Stimulated activated naive B cell treated with anti-CD40 and anti-IgM and Interleukin-4, amounts not matched to agents 10 μg/mL and 1 μg/mL and 100 μg/mL, for 72 hours (primary cell): ENCODE results near the gene HLA-DOB.

Experiments
- ATAC-seq, 2 donors: fragments of 150-1000 bp; cut with Tn5 transposase; replicated peaks; 2 replicates each; pipeline ENCODE4 v1.10.0; 2021; ENCODE audit warnings: moderate library complexity in 1 of 2
- DNase-seq: peaks from one replicate; pipeline ENCODE4 v3.0.0; 2021
- H3K27ac Mint-ChIP-seq: one replicate; pipeline ENCODE4 v1.8.0; 2022; ENCODE audit warnings: mild to moderate bottlenecking, mixed read lengths
- H3K27me3 Mint-ChIP-seq, 2 donors: one replicate each; pipeline ENCODE4 v1.8.0; 2022; ENCODE audit warnings: mixed read lengths in 2 of 2
- H3K36me3 Mint-ChIP-seq, 2 donors: one replicate each; pipeline ENCODE4 v1.8.0; 2022; ENCODE audit warnings: mixed read lengths in 2 of 2, mild to moderate bottlenecking in 1 of 2
- H3K4me1 Mint-ChIP-seq, 2 donors: one replicate each; pipeline ENCODE4 v1.8.0; 2022; ENCODE audit warnings: mixed read lengths in 2 of 2, mild to moderate bottlenecking in 1 of 2
- H3K4me3 Mint-ChIP-seq, 2 donors: one replicate each; pipeline ENCODE4 v1.8.0; 2022; ENCODE audit warnings: mild to moderate bottlenecking in 2 of 2, mixed read lengths in 2 of 2, moderate library complexity in 1 of 2
- H3K9me3 Mint-ChIP-seq, 2 donors: one replicate each; pipeline ENCODE4 v1.8.0; 2022; ENCODE audit warnings: mixed read lengths in 2 of 2, mild to moderate bottlenecking in 1 of 2

The HLA-DOB gene

DNA sequence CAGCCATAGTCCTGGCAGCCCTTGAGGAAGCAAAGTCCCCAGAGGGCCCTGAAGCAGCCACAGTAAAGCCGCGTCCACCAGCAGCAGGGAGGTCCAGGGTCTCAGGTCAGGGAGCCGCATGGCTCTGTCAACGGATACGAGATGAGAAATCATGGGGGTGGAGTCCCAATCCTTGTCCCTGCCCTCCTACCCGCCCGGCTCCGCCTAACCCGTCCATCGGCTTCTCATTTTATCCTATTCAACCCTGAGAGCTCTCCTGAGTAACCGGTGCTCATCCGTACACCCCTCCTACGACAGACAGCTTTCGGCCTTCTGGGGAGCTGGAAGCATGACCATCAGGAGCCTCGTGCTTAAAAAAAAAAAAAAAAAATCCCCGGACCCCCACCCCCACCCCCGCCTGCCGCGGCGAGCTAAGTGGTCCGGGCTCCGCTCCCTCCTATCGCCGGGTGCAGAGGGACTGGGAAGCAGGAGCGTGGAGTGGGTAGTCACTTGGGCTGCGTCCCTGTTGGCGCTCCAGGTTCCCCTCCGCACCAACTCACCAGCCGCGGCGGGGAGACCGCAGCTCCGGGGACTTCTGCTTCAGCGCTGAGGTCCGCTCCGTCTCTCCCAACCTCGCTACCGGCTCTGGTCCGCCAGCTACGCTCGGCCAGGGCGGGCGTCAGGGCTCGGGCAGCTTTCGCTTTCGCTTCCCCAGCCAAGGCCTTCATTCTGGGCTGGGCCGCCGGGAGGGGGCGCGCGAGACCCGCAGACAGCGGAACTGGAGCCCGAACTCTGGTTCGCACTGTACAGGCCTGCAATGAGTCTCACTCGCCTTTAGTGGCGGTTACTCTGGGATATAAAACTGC, 21.5 kb upstream of the HLA-DOB start, which contains the start of gene TAP2:
Gene TAP2, minus strand, starts transcription at position 626 of the 845 bp plus-strand sequence. Its CDS starts 506 bp downstream, at position 120.
- peak; percentile 95 for DNase-seq
- peak within 1 kb of the TSS; percentile 82 to 91 for H3K4me3 Mint-ChIP-seq
- no peaks in the 10 kb centered on the region for H3K27me3 Mint-ChIP-seq
- ATAC-seq, result peak; percentile 81 to 87
- H3K36me3 Mint-ChIP-seq, result peaks cover 64 to 73% of the 10 kb centered on the region in 2 donors
- peaks cover 72 to 91% of the 10 kb centered on the region in 2 donors for H3K4me1 Mint-ChIP-seq
- H3K27ac Mint-ChIP-seq, result peak within 1 kb of the TSS; percentile 97
- H3K9me3 Mint-ChIP-seq, result peaks cover 0 to 6% of the 10 kb centered on the region in 2 donors

DNA sequence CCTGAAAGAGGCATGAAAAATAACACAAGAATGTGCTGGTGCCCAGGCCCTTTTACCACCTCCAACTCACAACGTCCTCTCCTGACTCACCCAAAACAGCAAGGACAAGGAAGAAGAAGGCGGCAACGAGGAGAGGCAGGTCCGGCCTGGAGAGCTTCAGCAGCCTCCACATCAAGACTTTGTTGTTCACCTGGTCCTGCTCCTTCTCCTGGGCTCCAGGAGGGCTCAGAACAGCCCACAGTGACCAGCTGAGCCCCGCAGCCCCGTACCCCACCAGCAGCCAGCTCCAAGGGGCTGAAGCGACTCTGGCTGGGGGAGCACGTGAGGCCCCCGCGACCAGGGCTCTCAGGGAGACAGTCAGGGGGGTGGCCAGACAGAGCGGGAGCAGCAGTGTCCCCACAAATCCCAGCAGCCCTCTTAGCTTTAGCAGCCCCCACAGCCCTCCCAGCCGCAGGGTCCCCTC, 20.9 kb upstream of the HLA-DOB start:
- Mint-ChIP-seq H3K4me3 (peak overlapping the region; percentile 82 to 91), H3K27me3 (no peaks in the 10 kb centered on the region), H3K36me3 (peaks cover 65 to 75% of the 10 kb centered on the region in 2 donors), H3K27ac (peak overlapping the region; percentile 97), H3K4me1 (peaks cover 69 to 92% of the 10 kb centered on the region in 2 donors), H3K9me3 (peaks cover 0 to 6% of the 10 kb centered on the region in 2 donors)
- ATAC-seq (no peak), DNase-seq (no peak)

DNA sequence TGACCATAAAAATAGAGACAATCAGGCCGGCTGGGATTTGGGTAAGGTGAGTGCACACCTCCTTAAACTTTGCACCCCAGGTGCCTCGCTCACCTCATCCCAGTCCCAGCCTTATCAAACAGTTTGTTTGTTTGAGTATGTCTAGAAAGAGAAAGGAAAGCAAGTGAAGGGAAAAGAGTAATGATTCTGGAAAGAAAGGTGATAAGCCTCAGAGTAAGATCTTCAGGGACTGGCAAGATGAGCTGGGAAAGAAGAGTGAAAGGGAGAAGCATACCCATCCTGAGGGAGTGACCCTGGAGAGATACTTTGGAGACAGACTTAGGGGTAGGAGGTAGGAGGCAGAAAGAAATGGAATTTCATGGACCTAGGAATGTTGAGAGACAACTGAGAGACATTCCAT, 20.1 kb upstream of the HLA-DOB start:
- H3K36me3 Mint-ChIP-seq, result peaks cover 62 to 75% of the 10 kb centered on the region in 2 donors
- ATAC-seq (no peak), DNase-seq (no peak)
- H3K4me3 Mint-ChIP-seq, result peak overlapping the region; percentile 82 to 91
- no peaks in the 10 kb centered on the region for H3K27me3 Mint-ChIP-seq
- H3K4me1 Mint-ChIP-seq, result peaks cover 63 to 92% of the 10 kb centered on the region in 2 donors
- peak overlapping the region; percentile 97 for H3K27ac Mint-ChIP-seq
- H3K9me3 Mint-ChIP-seq, result peaks cover 0 to 6% of the 10 kb centered on the region in 2 donors

DNA sequence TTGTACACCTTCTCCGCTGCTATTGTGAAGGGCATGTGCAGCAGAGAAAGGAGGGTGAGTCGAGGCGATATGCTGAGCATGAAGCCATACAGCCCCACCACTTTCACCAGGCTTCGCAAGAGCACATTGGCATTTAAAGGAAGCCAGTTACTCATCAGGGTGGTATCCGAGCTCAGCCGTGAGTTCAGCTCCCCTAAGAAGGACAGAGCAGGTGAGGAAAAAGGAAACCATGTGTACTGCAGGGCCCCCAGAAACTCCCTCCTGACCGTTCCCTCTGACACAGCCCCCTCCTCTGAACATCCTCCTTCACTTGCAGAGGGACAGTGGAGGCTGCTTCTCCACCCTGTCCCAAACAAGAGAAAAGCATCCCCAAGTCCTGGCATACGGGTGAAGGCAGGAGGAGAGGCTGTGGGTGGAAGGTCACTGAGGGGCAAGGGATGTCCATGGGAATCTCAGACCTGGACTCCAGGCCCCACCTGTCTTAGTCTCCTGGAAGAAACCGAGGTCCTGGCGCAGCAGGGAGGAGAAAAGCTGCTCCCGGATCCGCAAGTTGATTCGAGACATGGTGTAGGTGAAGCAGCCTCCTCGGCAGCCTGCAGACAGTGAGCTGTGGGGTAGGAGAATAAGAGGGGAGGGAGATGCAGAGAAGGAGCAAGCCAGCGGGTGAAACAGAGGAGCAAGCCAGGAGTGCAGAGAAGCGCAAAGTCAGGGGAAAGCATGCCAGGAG, 18.5 kb upstream of the HLA-DOB start:
- peak overlapping the region; percentile 0 for H3K27ac Mint-ChIP-seq
- H3K4me3 Mint-ChIP-seq, result peak overlapping the region; percentile 6 to 18
- H3K4me1 Mint-ChIP-seq, result peaks cover 54 to 88% of the 10 kb centered on the region in 2 donors
- H3K36me3 Mint-ChIP-seq, result peaks cover 56 to 75% of the 10 kb centered on the region in 2 donors
- ATAC-seq (no peak), DNase-seq (no peak)
- no peaks in the 10 kb centered on the region for H3K27me3 Mint-ChIP-seq
- H3K9me3 Mint-ChIP-seq, result peaks cover 0 to 6% of the 10 kb centered on the region in 2 donors

DNA sequence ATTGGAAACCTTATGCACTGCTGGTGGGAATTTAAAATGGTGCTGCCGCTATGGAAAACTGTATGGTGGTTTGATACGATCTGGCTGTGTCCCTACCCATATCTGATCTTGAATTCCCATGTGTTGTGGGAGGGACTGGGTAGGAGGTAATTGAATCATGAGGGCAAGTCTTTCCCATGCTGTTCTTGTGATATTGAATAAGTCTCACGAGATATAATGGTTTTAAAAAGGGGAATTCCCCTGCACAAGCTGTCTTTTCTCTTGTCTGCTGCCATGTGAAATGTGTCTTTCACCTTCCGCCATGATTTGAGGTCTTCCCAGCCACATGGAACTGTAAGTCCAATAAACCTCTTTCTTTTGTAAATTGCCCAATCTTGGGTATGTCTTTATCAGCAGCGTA, 16.9 kb upstream of the HLA-DOB start:
- Mint-ChIP-seq H3K4me3 (no peak overlapping the region), H3K4me1 (peaks cover 56 to 89% of the 10 kb centered on the region in 2 donors), H3K9me3 (peaks cover 0 to 6% of the 10 kb centered on the region in 2 donors), H3K36me3 (peaks cover 64 to 87% of the 10 kb centered on the region in 2 donors), H3K27ac (peak overlapping the region; percentile 4), H3K27me3 (no peaks in the 10 kb centered on the region)
- ATAC-seq, result no peak
- no peak for DNase-seq

DNA sequence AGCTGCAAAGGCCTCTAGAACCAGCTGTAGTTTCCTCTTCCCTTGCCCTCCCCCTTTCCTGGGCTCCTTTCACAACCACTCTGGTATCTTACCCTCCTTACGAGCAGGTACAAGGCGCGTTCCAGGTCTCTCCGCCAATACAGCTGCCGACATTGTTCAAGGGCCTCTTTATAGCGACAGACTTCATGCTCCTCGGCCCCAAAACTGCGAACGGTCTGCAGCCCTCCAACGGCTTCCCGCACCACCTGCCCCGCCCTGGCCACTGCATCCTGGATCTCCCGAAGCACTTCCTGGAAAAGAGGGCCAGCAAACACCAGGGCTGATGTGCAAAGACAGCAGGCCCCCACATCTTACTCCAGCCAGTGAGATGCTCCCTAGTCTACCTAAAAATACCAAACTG, 15.7 kb upstream of the HLA-DOB start:
- DNase-seq (no peak), ATAC-seq (no peak)
- H3K36me3 Mint-ChIP-seq, result peaks cover 68 to 93% of the 10 kb centered on the region in 2 donors
- no peak overlapping the region for H3K4me3 Mint-ChIP-seq
- peaks cover 60 to 88% of the 10 kb centered on the region in 2 donors for H3K4me1 Mint-ChIP-seq
- peaks cover 0 to 6% of the 10 kb centered on the region in 2 donors for H3K9me3 Mint-ChIP-seq
- peak overlapping the region; percentile 51 for H3K27ac Mint-ChIP-seq
- no peaks in the 10 kb centered on the region for H3K27me3 Mint-ChIP-seq

DNA sequence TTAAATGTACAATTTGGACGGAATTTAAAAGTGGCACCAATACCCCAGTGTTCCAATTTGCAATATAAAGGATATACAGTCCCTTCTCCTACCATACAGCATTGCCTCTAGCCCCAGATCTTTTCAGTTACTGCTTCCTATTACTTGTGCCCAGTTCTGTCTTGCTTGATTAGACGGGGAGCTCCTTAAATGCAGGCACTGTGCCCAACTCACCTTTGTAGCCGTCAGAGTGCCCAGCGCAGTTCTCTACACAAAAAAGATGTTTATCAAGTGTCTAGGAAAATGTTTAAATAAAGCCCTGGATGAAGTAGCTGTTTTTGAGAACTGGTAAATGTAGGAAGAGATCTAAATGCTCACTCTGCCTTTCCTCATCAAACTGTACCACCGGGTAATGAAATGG, 14.1 kb upstream of the HLA-DOB start:
- no peak overlapping the region for H3K27ac Mint-ChIP-seq

DNA sequence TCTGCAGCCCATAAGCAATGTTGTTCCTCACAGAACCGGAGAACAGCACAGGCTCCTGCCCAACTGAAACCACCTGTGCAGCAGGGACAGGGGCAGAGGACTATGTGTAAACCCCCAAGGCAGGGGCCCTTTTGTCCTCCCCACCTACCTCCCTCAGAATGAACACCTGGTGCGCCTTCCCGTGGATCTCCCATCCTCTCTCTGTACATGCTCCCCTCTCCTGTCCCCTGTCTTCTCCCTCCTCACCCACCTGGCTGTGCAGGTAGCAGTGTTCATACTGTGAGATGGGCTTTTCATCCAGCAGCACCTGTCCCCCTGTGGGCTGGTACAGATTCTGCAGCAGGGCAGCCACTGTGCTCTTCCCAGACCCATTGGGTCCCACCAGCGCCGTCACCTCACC, 13.2 kb upstream of the HLA-DOB start:
- no peak for ATAC-seq
- H3K27me3 Mint-ChIP-seq, result no peaks in the 10 kb centered on the region
- no peak for DNase-seq
- no peak overlapping the region for H3K4me3 Mint-ChIP-seq
- no peak overlapping the region for H3K27ac Mint-ChIP-seq
- H3K9me3 Mint-ChIP-seq, result peaks cover 0 to 6% of the 10 kb centered on the region in 2 donors
- peaks cover 55 to 78% of the 10 kb centered on the region in 2 donors for H3K36me3 Mint-ChIP-seq
- H3K4me1 Mint-ChIP-seq, result peaks cover 45 to 74% of the 10 kb centered on the region in 2 donors

More for the DNA sequence above, 14.1 kb upstream of the HLA-DOB start:
- DNase-seq, result no peak
- Mint-ChIP-seq H3K27me3 (no peaks in the 10 kb centered on the region), H3K36me3 (peaks cover 62 to 87% of the 10 kb centered on the region in 2 donors), H3K4me3 (no peak overlapping the region), H3K9me3 (peaks cover 0 to 6% of the 10 kb centered on the region in 2 donors), H3K4me1 (peaks cover 54 to 83% of the 10 kb centered on the region in 2 donors)
- no peak for ATAC-seq

DNA sequence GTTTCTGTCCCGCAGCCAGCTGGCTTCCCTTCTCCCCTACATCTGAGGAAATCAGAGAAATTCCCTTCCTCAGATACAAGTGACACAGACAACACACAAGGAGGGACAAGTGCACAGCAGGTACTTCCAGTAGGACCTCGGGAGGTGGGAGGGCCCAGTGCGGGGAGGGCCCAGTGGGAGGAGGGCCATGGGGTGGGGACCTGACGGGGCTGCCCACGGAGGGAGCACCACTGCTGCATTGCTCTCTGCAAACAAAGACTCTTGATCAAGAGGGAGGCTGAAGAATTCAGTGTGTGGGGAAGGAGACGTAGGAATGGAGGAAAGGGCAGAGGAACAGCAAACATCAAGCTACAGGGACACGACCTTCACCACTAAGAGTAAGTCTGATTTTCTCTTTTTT, 12.7 kb upstream of the HLA-DOB start:
- Mint-ChIP-seq H3K36me3 (peaks cover 49 to 72% of the 10 kb centered on the region in 2 donors), H3K4me1 (peaks cover 41 to 69% of the 10 kb centered on the region in 2 donors)

DNA sequence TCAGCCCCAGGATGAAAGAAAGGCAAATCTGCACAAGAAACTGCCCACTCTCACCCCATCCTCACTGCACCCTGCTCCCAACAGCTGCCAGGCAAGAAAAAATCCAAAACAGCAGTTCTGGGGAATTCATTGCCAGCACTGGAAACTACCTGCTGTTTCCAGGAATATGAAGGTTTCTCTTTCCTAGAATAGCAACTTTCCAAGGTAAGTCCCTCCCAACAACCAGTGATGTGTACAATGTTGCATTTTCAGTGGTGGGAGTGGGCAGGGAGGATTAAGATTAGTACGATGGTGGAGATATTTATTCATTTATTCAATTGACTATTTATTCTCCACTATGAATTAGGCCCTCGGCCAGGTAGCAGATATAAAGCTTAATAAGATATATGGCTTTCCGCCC, 10.2 kb upstream of the HLA-DOB start:
- Mint-ChIP-seq H3K27me3 (no peaks in the 10 kb centered on the region), H3K4me3 (no peak overlapping the region), H3K27ac (peak overlapping the region; percentile 25), H3K4me1 (peaks cover 29 to 45% of the 10 kb centered on the region in 2 donors), H3K9me3 (no peaks in the 10 kb centered on the region), H3K36me3 (peaks cover 28 to 48% of the 10 kb centered on the region in 2 donors)
- ATAC-seq, result no peak
- DNase-seq, result no peak

More for the DNA sequence above, 12.7 kb upstream of the HLA-DOB start:
- Mint-ChIP-seq H3K27me3 (no peaks in the 10 kb centered on the region), H3K9me3 (peaks cover 0 to 6% of the 10 kb centered on the region in 2 donors), H3K27ac (peak overlapping the region; percentile 77), H3K4me3 (no peak overlapping the region)
- DNase-seq (no peak), ATAC-seq (no peak)

DNA sequence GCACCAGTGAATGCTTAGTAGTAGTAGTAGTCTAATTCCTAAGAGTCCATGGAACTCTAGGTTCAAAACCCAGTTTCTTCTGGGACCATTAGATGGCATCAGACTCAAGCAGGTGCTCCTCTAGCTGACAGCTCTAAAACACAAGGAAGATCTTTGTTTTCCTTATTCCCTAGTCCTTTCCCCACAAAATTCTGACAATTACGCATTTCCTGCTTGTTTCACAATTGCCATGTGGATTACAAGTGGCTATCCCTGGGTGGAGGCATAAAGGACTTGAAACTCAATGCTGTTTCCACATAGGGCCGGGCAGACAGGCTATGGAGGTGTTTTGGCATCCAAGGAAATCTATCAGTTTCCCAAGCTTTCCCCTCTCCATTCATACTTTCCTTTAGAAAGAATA, 9.2 kb upstream of the HLA-DOB start:
- Mint-ChIP-seq H3K4me1 (peaks cover 34 to 45% of the 10 kb centered on the region in 2 donors), H3K36me3 (peaks cover 24 to 38% of the 10 kb centered on the region in 2 donors), H3K27ac (no peak overlapping the region), H3K9me3 (no peaks in the 10 kb centered on the region), H3K27me3 (no peaks in the 10 kb centered on the region), H3K4me3 (no peak overlapping the region)
- no peak for DNase-seq
- no peak for ATAC-seq

DNA sequence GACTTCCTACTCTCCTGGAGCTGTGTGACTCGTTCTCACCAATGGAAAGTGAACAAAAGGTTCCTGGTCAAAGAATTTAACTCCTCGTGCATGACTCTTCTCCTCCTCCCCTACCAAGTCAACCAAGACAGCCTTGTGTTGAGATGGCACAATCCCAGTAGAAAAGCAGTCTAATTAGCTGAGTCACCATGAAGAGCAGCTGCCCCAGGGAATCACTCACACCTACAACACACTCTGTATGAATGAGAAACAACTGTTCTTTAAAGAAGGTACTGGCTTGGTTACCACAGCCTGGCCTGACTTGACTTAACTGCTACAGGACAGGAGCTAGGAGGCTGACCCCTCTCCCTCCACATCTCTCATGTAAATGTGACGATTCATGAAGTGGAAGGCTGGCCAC, 2.9 kb upstream of the HLA-DOB start:
- H3K4me1 Mint-ChIP-seq, result peaks cover 53 to 74% of the 10 kb centered on the region in 2 donors
- H3K4me3 Mint-ChIP-seq, result no peak overlapping the region

DNA sequence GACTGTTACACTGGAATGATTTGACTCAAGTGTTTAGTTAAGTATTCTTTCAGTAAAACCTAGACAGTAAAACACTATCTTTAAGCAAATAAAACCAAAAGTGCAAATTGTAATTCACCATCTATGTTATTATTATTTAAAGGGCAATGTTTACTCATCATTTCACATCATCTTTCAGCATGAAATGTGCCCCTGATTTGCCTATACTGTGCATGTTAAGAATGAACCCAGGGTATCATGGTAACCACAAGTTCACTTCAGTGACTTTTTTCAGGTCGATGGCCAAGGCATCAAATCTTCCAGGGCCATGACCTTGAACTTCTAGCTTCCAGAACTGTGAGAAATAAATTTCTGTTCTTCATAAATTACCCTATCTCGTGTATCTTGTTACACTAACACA, 2.1 kb upstream of the HLA-DOB start:
- H3K4me3 Mint-ChIP-seq, result peak overlapping the region; percentile 0 to 37

More for the DNA sequence above, 2.9 kb upstream of the HLA-DOB start:
- peak overlapping the region; percentile 79 for H3K27ac Mint-ChIP-seq
- peak in 1 of 2 donors; percentile 6 for ATAC-seq
- no peak for DNase-seq
- H3K27me3 Mint-ChIP-seq, result no peaks in the 10 kb centered on the region
- H3K9me3 Mint-ChIP-seq, result peaks cover 0 to 4% of the 10 kb centered on the region in 2 donors
- H3K36me3 Mint-ChIP-seq, result peaks cover 10 to 14% of the 10 kb centered on the region in 2 donors

DNA sequence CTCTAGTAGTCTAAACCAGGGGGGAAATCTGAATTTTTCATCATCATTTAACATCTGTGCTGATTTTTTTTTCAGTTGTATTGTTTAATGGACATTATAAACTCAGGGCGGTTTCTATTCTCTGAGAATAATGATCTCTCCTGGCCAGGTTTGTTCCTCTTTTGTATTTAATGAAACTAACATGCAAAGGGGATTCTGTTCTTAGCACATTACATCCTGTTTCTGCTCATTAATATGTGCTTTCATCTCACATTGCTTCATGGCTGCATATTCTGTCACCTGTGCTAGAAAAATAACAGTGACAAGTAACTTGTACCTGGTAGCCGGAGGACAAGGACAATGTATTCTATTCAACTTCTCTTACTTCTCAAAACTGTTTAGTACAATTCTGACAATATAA, 806 bp downstream of the HLA-DOB start:
- peaks cover 74 to 95% of the 10 kb centered on the region in 2 donors for H3K4me1 Mint-ChIP-seq
- no peak for DNase-seq
- peaks cover 23 to 38% of the 10 kb centered on the region in 2 donors for H3K36me3 Mint-ChIP-seq
- peak overlapping the region; percentile 82 to 90 for H3K4me3 Mint-ChIP-seq
- H3K27me3 Mint-ChIP-seq, result no peaks in the 10 kb centered on the region
- peaks cover 0 to 4% of the 10 kb centered on the region in 2 donors for H3K9me3 Mint-ChIP-seq
- peak overlapping the region; percentile 97 for H3K27ac Mint-ChIP-seq
- peak; percentile 69 to 80 for ATAC-seq

More for the DNA sequence above, 2.1 kb upstream of the HLA-DOB start:
- ATAC-seq (peak; percentile 42 to 55), DNase-seq (no peak)
- peaks cover 15 to 20% of the 10 kb centered on the region in 2 donors for H3K36me3 Mint-ChIP-seq
- peaks cover 61 to 82% of the 10 kb centered on the region in 2 donors for H3K4me1 Mint-ChIP-seq
- peaks cover 0 to 4% of the 10 kb centered on the region in 2 donors for H3K9me3 Mint-ChIP-seq
- peak overlapping the region; percentile 87 for H3K27ac Mint-ChIP-seq
- no peaks in the 10 kb centered on the region for H3K27me3 Mint-ChIP-seq
